ENCODE results near the gene FADS2. TPM values are rescaled to one million over a fixed set of nuclear protein-coding genes. Genes with fewer than 3 reads are reported as not detected.

Gene FADS2
- polyA plus RNA-seq, 1 donor (not counting 4 experiments of a cell fraction or from before 2014, with no cell fraction given) = 196 TPM

GRCh38 chr11:61812736-61813411 is 15.2 kb upstream of the FADS2 start:
- dilution Hi-C loops (cut with MboI; ENCODE audit: extremely low pct_ligation_motif_present, low sequenced_read_pairs) = no loop called here
- H3K9me3 ChIP-seq (ENCODE audit: control insufficient read depth, low read depth, low read length) = no peaks in the 10 kb centered on the region
- H3K27me3 ChIP-seq (ENCODE audit: control insufficient read depth, extremely low read depth, insufficient read depth, low read length) = no peaks in the 10 kb centered on the region
- no peak overlapping the region for H3K9ac ChIP-seq (ENCODE audit: control insufficient read depth, extremely low read depth, insufficient read depth, low read length)
- no peak overlapping the region for H3K4me2 ChIP-seq (ENCODE audit: control insufficient read depth, extremely low read depth, insufficient read depth, low read depth, low read length)
- DNase-seq (ENCODE audit: low read depth, low spot score) = no peak
- H3K4me3 ChIP-seq (ENCODE audit: control insufficient read depth in 2 of 3, extremely low read depth in 1 of 3, insufficient read depth in 2 of 3, low read depth in 1 of 3, low read length in 3 of 3) = no peak overlapping the region
- H3K79me2 ChIP-seq (ENCODE audit: control insufficient read depth, insufficient read depth, low read length) = no peaks in the 10 kb centered on the region
- no peaks in the 10 kb centered on the region for H4K20me1 ChIP-seq (ENCODE audit: control insufficient read depth, extremely low read depth, insufficient read depth, low read length)
- no peak for FAIRE-seq
- H3K4me1 ChIP-seq (ENCODE audit: control insufficient read depth, extremely low read depth, insufficient read depth, low read length) = peaks cover 21% of the 10 kb centered on the region
- H3K36me3 ChIP-seq (ENCODE audit: control insufficient read depth in 2 of 2, extremely low read depth in 1 of 2, insufficient read depth in 2 of 2, low read length in 2 of 2) = peaks cover 2 to 12% of the 10 kb centered on the region in 2 experiments
- no peak overlapping the region for H2AFZ ChIP-seq (ENCODE audit: control insufficient read depth, low read length)
- TF ChIP-seq, protein P1, sequence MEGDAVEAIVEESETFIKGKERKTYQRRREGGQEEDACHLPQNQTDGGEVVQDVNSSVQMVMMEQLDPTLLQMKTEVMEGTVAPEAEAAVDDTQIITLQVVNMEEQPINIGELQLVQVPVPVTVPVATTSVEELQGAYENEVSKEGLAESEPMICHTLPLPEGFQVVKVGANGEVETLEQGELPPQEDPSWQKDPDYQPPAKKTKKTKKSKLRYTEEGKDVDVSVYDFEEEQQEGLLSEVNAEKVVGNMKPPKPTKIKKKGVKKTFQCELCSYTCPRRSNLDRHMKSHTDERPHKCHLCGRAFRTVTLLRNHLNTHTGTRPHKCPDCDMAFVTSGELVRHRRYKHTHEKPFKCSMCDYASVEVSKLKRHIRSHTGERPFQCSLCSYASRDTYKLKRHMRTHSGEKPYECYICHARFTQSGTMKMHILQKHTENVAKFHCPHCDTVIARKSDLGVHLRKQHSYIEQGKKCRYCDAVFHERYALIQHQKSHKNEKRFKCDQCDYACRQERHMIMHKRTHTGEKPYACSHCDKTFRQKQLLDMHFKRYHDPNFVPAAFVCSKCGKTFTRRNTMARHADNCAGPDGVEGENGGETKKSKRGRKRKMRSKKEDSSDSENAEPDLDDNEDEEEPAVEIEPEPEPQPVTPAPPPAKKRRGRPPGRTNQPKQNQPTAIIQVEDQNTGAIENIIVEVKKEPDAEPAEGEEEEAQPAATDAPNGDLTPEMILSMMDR (optimal IDR thresholded peaks at IDR 0.05 in 1 of 3, IDR thresholded peaks at IDR 0.05 in 1 of 3, conservative IDR thresholded peaks at IDR 0.05 in 1 of 3; ENCODE audit: extremely low read depth in 1 of 3, insufficient read depth in 2 of 3, low read length in 3 of 3) = no peak
- no peak for TF ChIP-seq EZH2 (IDR thresholded peaks at IDR 0.05; ENCODE audit: low read length)
- no peak overlapping the region for H3K27ac ChIP-seq (ENCODE audit: control insufficient read depth, insufficient read depth, low read length)
- no peaks in the 10 kb centered on the region for H3K9me1 ChIP-seq (ENCODE audit: control insufficient read depth, extremely low read depth, insufficient read depth, low read length)

- Histone ChIP-seq H3K4me3 (ENCODE audit: control insufficient read depth in 2 of 3, extremely low read depth in 1 of 3, insufficient read depth in 2 of 3, low read depth in 1 of 3, low read length in 3 of 3) (peak overlapping the region; percentile 29 to 70 (median 42)), H4K20me1 (ENCODE audit: control insufficient read depth, extremely low read depth, insufficient read depth, low read length) (no peaks in the 10 kb centered on the region), H3K9ac (ENCODE audit: control insufficient read depth, extremely low read depth, insufficient read depth, low read length) (peak overlapping the region; percentile 86), H2AFZ (ENCODE audit: control insufficient read depth, low read length) (peak overlapping the region; percentile 75), H3K4me2 (ENCODE audit: control insufficient read depth, extremely low read depth, insufficient read depth, low read depth, low read length) (peak overlapping the region; percentile 95), H3K9me1 (ENCODE audit: control insufficient read depth, extremely low read depth, insufficient read depth, low read length) (no peaks in the 10 kb centered on the region), H3K9me3 (ENCODE audit: control insufficient read depth, low read depth, low read length) (no peaks in the 10 kb centered on the region), H3K79me2 (ENCODE audit: control insufficient read depth, insufficient read depth, low read length) (no peaks in the 10 kb centered on the region), H3K4me1 (ENCODE audit: control insufficient read depth, extremely low read depth, insufficient read depth, low read length) (peaks cover 21% of the 10 kb centered on the region), H3K36me3 (ENCODE audit: control insufficient read depth in 2 of 2, extremely low read depth in 1 of 2, insufficient read depth in 2 of 2, low read length in 2 of 2) (peaks cover 2 to 12% of the 10 kb centered on the region in 2 experiments), H3K27me3 (ENCODE audit: control insufficient read depth, extremely low read depth, insufficient read depth, low read length) (no peaks in the 10 kb centered on the region), H3K27ac (ENCODE audit: control insufficient read depth, insufficient read depth, low read length) (peak overlapping the region; percentile 72)
- dilution Hi-C loops (cut with MboI; ENCODE audit: extremely low pct_ligation_motif_present, low sequenced_read_pairs) = no loop called here
- no peak for FAIRE-seq
- TF ChIP-seq EZH2 (IDR thresholded peaks at IDR 0.05; ENCODE audit: low read length) = no peak
- TF ChIP-seq, protein P1 (optimal IDR thresholded peaks at IDR 0.05 in 1 of 3, IDR thresholded peaks at IDR 0.05 in 1 of 3, conservative IDR thresholded peaks at IDR 0.05 in 1 of 3; ENCODE audit: extremely low read depth in 1 of 3, insufficient read depth in 2 of 3, low read length in 3 of 3) = no peak
- DNase-seq (ENCODE audit: low read depth, low spot score) = no peak
These were observed 13.7 kb upstream of the FADS2 start for GRCh38 chr11:61814247-61814957.
